Mammary epithelial cell (primary cell): ENCODE measurements around the gene KLF16.

ENCODE experiments used
- EZH2 ChIP-seq: IDR thresholded peaks from 2 replicates; pipeline ENCODE4 v1.6.1; 2012; ENCODE audit warnings: low read length, inconsistent platforms, borderline replicate concordance
- TF ChIP-seq, protein P1 (sequence below), 2 donors: IDR thresholded peaks in 1 of 2; conservative IDR thresholded peaks in 1 of 2; 2 replicates each; pipeline ENCODE4 v1.5.1; 2011 to 2012; ENCODE audit warnings: inconsistent platforms in 2 of 2, low read length in 2 of 2, mild to moderate bottlenecking in 2 of 2, control low read depth in 1 of 2, low read depth in 1 of 2; ENCODE audit not compliant: insufficient read depth in 1 of 2; ENCODE audit errors: extremely low read depth in 1 of 2

DNA sequence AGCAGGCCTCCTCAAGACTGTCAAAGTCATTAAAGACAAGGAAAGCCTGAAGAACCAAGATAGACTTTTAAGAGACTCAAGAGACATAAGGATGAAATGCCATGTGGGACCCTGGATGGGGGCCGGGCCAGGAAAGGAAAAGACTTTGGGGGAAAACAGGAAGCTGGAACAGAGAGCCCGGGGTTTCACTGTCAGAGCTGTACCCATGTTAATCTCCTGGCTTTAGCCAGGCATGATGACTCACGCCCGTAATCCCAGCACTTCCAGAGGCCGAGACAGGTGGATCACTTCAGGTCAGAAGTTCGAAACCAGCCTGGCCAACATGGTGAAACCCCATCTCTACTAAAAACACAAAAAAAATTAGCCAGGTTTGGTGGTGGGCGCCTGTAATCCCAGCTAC, 5.6 kb upstream of the KLF16 start:
- TF ChIP-seq, protein P1, sequence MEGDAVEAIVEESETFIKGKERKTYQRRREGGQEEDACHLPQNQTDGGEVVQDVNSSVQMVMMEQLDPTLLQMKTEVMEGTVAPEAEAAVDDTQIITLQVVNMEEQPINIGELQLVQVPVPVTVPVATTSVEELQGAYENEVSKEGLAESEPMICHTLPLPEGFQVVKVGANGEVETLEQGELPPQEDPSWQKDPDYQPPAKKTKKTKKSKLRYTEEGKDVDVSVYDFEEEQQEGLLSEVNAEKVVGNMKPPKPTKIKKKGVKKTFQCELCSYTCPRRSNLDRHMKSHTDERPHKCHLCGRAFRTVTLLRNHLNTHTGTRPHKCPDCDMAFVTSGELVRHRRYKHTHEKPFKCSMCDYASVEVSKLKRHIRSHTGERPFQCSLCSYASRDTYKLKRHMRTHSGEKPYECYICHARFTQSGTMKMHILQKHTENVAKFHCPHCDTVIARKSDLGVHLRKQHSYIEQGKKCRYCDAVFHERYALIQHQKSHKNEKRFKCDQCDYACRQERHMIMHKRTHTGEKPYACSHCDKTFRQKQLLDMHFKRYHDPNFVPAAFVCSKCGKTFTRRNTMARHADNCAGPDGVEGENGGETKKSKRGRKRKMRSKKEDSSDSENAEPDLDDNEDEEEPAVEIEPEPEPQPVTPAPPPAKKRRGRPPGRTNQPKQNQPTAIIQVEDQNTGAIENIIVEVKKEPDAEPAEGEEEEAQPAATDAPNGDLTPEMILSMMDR (conservative IDR thresholded peaks at IDR 0.05 in 1 of 2, IDR thresholded peaks at IDR 0.05 in 1 of 2; ENCODE audit: extremely low read depth in 1 of 2, insufficient read depth in 1 of 2, low read depth in 1 of 2, low read length in 2 of 2), result no peak
- no peak for TF ChIP-seq EZH2
